Mammary epithelial cell (primary cell): ENCODE measurements around the gene LMAN2L.

ENCODE experiments used
- CTCF ChIP-seq, 2 donors: IDR thresholded peaks in 1 of 2; conservative IDR thresholded peaks in 1 of 2; 2 replicates each; pipeline ENCODE4 v1.5.1; 2011 to 2012; ENCODE audit warnings: inconsistent platforms in 2 of 2, low read length in 2 of 2, mild to moderate bottlenecking in 2 of 2, control low read depth in 1 of 2, low read depth in 1 of 2; ENCODE audit not compliant: insufficient read depth in 1 of 2; ENCODE audit errors: extremely low read depth in 1 of 2
- EZH2 ChIP-seq: IDR thresholded peaks from 2 replicates; pipeline ENCODE4 v1.6.1; 2012; ENCODE audit warnings: low read length, inconsistent platforms, borderline replicate concordance

- TF ChIP-seq CTCF (conservative IDR thresholded peaks at IDR 0.05 in 1 of 2, IDR thresholded peaks at IDR 0.05 in 1 of 2; ENCODE audit: extremely low read depth in 1 of 2, insufficient read depth in 1 of 2, low read depth in 1 of 2, low read length in 2 of 2) = no peak
- TF ChIP-seq EZH2 = no peak
Observed at GRCh38 chr2:96715658-96716057, 24.2 kb downstream of the LMAN2L start.
